HepG2 (cell line): Measurements from ENCODE around the gene IFNLR1.
A peak's percentile ranks its signal among the peaks of the same experiment; 100 is the strongest.

Source experiments
- NFYB ChIP-seq: sonication (generic); formaldehyde crosslinking; IDR thresholded peaks from 2 replicates; pipeline ENCODE4 v1.4.0; 2020; ENCODE audit warnings: missing genetic modification reagents
- NKX3-1 ChIP-seq: sonication (generic); formaldehyde crosslinking; IDR thresholded peaks from 2 replicates; pipeline ENCODE4 v1.5.0; 2020; ENCODE audit warnings: missing genetic modification reagents
- POLR2A ChIP-seq, 2 experiments: IDR thresholded peaks; 2 replicates each; pipeline ENCODE4 v1.6.1; 2011; ENCODE audit warnings: low read depth in 2 of 2, low read length in 2 of 2, mild to moderate bottlenecking in 1 of 2, moderate library complexity in 1 of 2; ENCODE audit not compliant: insufficient read depth in 1 of 2
- SIN3B ChIP-seq: fragments of 150-350 bp; IDR thresholded peaks from 2 replicates; pipeline ENCODE4 v1.6.1; 2014; ENCODE audit warnings: low read length
- ZNF12 ChIP-seq: sonication (generic); formaldehyde crosslinking; IDR thresholded peaks from 2 replicates; pipeline ENCODE4 v1.5.0; 2020; ENCODE audit warnings: missing genetic modification reagents
- ZNF501 ChIP-seq: sonication (generic); formaldehyde crosslinking; IDR thresholded peaks from 2 replicates; pipeline ENCODE4 v1.5.1; 2020; ENCODE audit warnings: mild to moderate bottlenecking, moderate library complexity, missing genetic modification reagents
- TF ChIP-seq, protein P1 (sequence below): sonication (generic); formaldehyde crosslinking; IDR thresholded peaks from 2 replicates; pipeline ENCODE4 v1.5.0; 2020; ENCODE audit warnings: mild to moderate bottlenecking, missing genetic modification reagents
- TF ChIP-seq, protein P2 (sequence below): sonication (generic); formaldehyde crosslinking; IDR thresholded peaks from 2 replicates; pipeline ENCODE4 v1.5.0; 2020; ENCODE audit warnings: mild to moderate bottlenecking, missing genetic modification reagents, moderate library complexity
- TF ChIP-seq, protein P3 (sequence below): IDR thresholded peaks from 2 replicates; pipeline ENCODE4 v1.6.1; 2012; ENCODE audit warnings: low read depth, low read length, improper control_type of control experiment

DNA sequence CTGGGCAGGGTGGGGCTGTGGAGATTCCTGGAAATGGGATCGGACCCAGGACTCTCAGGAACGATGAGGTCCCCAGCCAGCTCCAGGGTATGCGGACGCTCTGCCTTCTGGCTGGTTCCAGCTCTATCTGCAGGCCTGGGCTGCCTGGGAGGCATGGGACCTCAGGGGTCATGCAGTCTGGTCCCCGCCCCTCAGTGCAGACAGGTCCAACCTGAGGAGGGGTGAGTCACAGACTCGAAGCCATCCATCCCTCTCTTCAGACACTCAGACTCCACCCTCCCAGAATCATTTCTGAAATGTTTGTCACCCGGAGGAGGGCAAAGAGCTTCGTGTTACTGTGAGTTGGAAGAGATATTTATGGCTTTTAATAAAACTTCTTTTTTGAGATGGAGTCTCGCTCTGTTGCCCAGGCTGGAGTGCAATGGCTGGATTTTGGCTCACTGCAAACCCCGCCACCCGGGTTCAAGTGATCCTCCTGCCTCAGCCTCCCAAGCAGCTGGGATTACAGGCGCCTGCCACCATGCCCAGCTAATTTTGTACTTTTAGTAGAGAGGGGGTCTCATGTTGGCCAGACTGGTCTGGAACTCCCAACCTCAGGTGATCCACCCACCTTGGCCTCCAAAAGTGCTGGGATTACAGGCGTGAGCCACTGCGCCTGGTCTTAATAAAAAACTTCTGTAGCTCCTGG, 69.2 kb downstream of the IFNLR1 start:
- TF ChIP-seq POLR2A (IDR thresholded peaks at IDR 0.05; ENCODE audit: insufficient read depth in 1 of 2, low read depth in 2 of 2, low read length in 2 of 2) (peak in 1 of 2 experiments; percentile 54; a peak in 1 of 4 replicates), NKX3-1 (CRISPR knock-in tag) (no peak), ZNF12 (CRISPR knock-in tag) (no peak), ZNF501 (CRISPR knock-in tag) (peak; percentile 38; the same call in 1 of the 2 replicates), SIN3B (no peak), NFYB (CRISPR knock-in tag) (no peak)
- TF ChIP-seq, protein P1, sequence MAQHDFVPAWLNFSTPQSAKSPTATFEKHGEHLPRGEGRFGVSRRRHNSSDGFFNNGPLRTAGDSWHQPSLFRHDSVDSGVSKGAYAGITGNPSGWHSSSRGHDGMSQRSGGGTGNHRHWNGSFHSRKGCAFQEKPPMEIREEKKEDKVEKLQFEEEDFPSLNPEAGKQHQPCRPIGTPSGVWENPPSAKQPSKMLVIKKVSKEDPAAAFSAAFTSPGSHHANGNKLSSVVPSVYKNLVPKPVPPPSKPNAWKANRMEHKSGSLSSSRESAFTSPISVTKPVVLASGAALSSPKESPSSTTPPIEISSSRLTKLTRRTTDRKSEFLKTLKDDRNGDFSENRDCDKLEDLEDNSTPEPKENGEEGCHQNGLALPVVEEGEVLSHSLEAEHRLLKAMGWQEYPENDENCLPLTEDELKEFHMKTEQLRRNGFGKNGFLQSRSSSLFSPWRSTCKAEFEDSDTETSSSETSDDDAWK (CRISPR knock-in tag), result no peak
- TF ChIP-seq, protein P2, sequence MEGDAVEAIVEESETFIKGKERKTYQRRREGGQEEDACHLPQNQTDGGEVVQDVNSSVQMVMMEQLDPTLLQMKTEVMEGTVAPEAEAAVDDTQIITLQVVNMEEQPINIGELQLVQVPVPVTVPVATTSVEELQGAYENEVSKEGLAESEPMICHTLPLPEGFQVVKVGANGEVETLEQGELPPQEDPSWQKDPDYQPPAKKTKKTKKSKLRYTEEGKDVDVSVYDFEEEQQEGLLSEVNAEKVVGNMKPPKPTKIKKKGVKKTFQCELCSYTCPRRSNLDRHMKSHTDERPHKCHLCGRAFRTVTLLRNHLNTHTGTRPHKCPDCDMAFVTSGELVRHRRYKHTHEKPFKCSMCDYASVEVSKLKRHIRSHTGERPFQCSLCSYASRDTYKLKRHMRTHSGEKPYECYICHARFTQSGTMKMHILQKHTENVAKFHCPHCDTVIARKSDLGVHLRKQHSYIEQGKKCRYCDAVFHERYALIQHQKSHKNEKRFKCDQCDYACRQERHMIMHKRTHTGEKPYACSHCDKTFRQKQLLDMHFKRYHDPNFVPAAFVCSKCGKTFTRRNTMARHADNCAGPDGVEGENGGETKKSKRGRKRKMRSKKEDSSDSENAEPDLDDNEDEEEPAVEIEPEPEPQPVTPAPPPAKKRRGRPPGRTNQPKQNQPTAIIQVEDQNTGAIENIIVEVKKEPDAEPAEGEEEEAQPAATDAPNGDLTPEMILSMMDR, result no peak
- TF ChIP-seq, protein P3, sequence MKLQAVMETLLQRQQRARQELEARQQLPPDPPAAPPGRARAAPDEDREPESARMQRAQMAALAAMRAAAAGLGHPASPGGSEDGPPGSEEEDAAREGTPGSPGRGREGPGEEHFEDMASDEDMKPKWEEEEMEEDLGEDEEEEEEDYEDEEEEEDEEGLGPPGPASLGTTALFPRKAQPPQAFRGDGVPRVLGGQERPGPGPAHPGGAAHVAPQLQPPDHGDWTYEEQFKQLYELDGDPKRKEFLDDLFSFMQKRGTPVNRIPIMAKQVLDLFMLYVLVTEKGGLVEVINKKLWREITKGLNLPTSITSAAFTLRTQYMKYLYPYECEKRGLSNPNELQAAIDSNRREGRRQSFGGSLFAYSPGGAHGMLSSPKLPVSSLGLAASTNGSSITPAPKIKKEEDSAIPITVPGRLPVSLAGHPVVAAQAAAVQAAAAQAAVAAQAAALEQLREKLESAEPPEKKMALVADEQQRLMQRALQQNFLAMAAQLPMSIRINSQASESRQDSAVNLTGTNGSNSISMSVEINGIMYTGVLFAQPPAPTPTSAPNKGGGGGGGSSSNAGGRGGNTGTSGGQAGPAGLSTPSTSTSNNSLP, result no peak
